ENCODE measurements around the gene TRIM63.

- TF ChIP-seq CTCF (conservative IDR thresholded peaks at IDR 0.05) (no peak), EZH2 (IDR thresholded peaks at IDR 0.05; ENCODE audit: low read depth) (no peak)
Observed at GRCh38 chr1:26020330-26020768, 47.1 kb downstream of the TRIM63 start.

Measured in PC-9 (cell line).